GM18508 (cell line): ENCODE data around the gene CMSS1.

Source experiments
- ATAC-seq: cut with Tn5 transposase; IDR thresholded peaks from one replicate; pipeline ENCODE4 v1.9.1; 2021; ENCODE audit warnings: moderate number of reproducible peaks; ENCODE audit not compliant: insufficient read depth, unreplicated experiment

The CMSS1 gene

GRCh38 chr3:99850608-99851007 is 32.9 kb downstream of the CMSS1 start:
- no peak for ATAC-seq

DNA sequence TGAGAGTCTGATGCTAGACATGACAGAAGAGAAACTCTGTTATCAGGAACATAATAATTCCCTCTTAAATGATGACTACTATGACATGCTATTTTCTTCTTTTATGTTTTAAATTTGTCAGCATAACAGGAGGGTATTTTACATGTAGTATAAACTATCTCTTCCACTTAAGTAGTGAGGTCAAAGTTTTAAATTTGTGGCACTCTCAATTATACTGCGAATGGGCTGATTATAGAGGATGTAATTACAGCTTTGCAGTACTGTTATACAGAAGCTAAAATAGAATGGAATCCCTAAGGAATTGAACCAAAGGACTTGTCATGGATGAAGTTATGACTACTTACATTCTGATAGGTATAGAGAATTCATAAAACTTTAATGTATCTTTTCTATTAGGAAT is 34.3 kb downstream of the CMSS1 start:
- no peak for ATAC-seq

GRCh38 chr3:99852851-99853250 is 35.2 kb downstream of the CMSS1 start:
- ATAC-seq = no peak

- no peak for ATAC-seq
Measured at GRCh38 chr3:99854756-99855298, 37.2 kb downstream of the CMSS1 start.

- ATAC-seq = no peak
Measured at GRCh38 chr3:99855900-99856299, 38.2 kb downstream of the CMSS1 start.

- no peak for ATAC-seq
Measured at GRCh38 chr3:99856437-99857220, 39.0 kb downstream of the CMSS1 start.

DNA sequence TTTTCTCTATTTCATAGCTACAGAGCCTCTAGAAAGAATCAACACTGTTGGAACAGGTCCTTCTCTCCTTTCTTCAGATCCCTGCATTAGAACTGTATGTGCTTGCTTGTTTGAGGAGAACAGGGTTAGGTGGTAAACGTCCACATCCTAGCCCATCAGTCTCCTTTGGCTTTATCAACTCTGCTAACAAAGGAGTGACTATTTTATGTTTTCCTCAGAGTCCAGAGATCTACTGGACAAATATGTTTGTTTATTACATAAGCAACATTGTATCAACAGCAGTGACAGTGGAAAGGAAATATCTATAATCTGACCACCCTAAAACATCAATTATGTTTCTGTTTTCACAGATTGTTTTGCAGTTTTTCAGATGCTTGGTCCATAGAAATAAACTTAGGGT is 39.6 kb downstream of the CMSS1 start:
- ATAC-seq = no peak

DNA sequence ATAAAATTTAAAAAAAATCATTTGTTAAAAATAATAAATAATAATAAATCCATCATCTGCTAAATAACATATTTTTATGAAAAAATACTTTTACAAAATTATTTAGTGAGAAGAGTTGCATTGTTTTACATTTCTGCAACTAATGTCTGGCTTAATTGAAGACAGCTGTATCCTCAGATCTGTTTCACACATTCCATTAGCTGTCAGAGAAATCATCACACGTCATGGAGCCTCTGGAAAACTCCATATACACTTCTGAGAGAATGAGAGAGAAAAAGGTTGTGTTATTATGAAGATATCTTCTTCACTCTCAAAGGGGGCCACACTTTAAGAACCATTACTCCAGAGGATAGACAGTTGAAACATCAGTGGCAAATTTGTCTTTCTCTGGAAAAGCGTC is 40.8 kb downstream of the CMSS1 start:
- no peak for ATAC-seq

DNA sequence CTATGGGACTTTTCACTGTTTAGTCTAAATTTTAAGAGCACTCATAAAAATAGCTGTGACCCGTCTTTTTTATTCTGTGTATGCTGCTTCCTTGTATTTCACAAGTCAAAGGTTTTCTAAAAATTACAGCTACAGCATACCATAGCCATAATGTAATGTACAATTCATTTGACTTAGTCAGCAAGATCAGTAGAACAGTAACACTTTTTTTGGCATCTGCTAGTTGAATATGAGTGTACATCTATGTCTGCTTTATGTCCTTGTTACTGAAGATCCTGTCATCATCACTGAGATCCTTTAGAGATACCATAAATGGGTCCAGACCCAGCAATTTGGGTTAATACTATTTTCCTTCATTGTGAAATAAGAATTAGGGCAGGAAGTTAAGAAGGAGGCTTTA is 42.2 kb downstream of the CMSS1 start:
- no peak for ATAC-seq

GRCh38 chr3:99861216-99861615 is 43.6 kb downstream of the CMSS1 start:
- no peak for ATAC-seq

- no peak for ATAC-seq
Measured at GRCh38 chr3:99862208-99862607, 44.5 kb downstream of the CMSS1 start.

DNA sequence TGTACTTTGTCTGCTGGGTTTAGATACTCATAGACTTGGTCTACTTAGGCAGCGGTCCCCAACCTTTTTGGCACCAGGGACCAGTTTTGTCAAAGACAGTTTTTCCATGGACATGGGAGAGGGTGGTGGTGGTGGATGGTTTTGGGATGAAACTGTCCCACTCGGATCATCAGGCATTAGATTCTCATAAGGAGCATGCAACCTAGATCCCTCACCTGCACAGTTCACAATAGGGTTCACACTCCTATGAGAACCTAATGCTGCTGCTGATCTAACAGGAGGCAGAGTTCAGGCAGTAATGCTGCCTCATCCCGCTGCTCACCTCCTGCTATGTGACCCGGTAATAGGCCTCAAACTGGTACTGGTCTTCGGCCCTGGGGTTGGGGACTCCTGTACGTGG is 45.3 kb downstream of the CMSS1 start:
- no peak for ATAC-seq

DNA sequence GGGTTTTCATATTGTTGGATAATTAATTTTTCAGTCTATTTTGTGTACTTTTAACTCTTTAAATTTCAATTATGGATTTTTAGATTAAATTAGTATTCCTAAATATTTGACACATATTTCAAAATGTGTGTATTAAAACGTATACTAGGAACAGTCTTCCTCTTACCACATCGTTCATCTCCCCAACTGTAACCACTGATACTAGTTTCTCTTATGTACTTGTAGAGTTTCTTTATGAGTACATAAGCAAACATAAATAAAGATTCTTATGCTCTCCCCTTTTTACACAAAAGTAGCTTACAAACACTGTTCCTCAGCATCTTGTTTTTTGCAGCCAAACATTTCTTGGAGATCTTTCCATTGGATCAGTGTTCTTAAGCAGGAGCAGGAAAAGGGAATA is 45.9 kb downstream of the CMSS1 start:
- ATAC-seq = no peak

GRCh38 chr3:99864289-99864688 is 46.6 kb downstream of the CMSS1 start:
- no peak for ATAC-seq

GRCh38 chr3:99865321-99865720 is 47.7 kb downstream of the CMSS1 start:
- no peak for ATAC-seq

DNA sequence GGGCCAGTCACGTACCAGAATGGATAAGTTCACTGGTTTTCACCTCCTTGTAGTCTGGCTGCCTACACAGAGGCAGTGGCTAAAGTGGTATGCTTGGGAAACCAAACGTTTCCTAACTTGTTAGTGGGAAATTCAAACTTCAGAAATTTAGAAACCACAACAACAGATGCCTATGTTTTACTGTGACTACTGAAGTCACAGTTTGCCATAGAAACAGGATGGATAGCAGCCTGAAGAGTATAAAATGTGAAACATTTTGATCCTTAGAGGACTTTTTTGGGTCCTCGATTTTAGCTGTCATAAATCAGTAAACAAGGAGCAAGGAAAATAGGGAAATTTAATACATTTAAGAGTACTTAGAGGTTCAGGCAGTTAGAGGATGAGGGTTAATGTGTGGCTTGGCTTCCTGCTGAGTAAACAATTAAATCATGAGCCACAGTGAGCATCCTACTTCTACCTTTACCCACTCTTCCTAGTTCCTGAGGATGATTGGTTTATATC is 48.6 kb downstream of the CMSS1 start:
- ATAC-seq = no peak

DNA sequence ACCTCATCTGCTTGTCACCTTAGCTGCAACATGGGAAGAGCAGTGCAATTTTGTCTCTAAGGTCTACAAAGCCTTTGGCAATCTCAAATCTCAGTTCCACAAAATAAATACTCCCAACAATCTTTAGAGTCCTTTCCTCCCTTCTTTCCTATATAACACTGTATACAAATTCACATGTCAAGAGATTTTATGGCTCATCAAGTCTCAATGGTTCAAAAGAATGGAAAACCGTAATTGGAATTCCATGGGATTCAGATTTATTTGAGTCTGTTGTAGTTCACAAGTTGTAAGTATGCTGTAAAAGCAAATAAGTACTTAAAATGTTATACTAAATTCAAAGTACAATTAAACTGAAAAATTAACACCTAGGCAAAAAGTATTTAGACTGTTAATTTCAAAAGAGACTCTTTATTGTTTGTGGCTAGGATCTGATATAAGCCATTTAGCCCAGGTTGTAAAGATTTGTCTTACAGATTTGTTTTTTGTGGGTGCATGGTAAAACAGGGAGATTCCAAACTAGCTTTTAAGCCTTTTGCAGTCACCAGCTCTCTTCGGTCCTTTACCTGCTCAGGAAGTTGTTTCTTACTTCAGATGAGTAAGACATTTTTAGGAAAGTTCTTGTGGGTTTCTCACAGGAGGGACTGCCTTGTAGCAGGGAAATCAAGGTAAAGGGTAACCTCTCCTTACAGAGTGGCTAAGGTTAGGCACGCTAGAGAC is 50.1 kb downstream of the CMSS1 start:
- no peak for ATAC-seq

DNA sequence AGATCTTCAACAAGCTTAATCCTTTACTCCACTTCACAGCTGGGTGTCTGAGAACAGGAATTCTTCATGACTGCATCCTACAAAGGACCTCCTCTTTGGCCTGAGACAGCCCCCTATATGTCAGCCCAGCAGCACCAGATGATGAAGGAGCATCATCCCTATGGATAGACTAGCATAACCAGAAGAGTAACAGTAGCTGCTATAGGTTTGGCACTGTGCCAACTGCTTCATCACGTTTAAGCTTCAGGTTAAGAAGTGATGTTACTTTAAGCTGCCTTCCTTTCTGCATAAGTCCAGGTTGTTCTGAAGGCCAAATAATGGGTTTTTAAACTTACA is 50.6 kb downstream of the CMSS1 start:
- ATAC-seq = no peak

DNA sequence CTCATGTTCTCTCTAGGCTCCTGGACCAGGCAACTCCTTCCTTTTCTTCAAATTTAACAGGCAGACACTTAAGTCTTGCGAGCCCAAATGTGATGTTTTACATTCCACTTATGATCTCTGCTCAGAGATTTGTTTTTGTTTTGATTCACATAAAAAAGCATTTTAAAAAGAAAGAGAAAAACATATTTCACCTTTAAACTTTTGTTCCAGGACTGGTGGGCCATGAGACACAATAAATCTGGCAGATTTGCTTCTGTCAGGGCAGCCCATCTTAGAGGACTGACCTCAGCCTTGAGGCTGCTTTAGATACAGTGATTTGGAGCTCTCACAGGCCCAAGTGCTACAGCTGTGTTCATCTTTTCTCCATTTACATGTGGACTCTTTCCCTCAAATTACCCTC is 52.0 kb downstream of the CMSS1 start:
- ATAC-seq = no peak

GRCh38 chr3:99870712-99871111 is 53.0 kb downstream of the CMSS1 start:
- no peak for ATAC-seq

DNA sequence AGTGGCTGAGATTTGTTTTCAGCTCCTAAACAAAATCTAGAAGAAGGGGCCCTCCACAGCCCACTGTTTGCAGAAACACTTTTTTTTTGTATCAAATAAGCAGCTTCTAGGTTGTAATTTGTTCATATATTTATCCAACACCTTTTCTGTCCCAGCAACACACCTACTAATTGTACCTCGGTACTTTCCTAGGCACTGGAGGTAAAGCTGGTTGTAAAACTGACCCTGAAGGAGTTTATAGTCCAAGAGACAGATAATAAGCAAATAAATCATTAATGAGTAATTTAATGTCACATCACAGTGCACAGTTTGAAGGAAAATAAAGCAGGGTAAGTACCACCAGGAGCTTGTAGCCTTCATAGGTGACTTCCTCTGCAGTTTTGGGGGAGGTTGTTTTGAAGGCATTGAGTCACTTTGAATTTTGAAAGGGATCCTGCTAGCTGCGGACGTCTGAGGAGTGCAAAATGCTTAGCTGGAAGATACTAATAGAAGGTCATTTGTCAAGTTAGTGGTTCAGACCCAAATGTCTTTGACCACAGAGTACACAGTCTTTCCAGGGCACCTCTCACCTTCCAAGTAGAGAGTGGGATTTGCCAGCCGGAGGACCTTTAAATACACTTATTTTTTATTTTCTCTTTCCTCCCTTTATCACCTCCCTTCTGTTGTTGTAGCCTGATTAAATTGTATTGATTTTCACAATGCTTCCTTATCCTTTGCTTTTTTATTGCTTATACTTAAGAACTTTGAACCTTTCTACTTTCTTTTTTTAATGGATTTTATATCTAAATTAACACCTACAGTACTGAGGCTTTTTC is 53.8 kb downstream of the CMSS1 start:
- ATAC-seq = no peak
